Endothelial cell of umbilical vein (primary cell): ENCODE measurements around the gene ARHGAP31. TPM values are rescaled to one million over a fixed set of nuclear protein-coding genes. Genes with fewer than 3 reads are reported as not detected.

Experiments used
- BruUV-seq: library from RNA; stranded (reverse); fragments of 400-500 nt; replicated peaks from 2 replicates; lab custom pipeline; 2021; lab: Mats Ljungman, UMichigan
- CTCF ChIA-PET: fragments of 300-600, 350-600 bp; sonication (Branson Sonifier 250); formaldehyde crosslinking; loops from one replicate; lab custom pipeline; 2021; ENCODE audit warnings: antibody characterized with exemption, inconsistent platforms; lab: Charles Lee
- POLR2A ChIA-PET: fragments of 300-600, 350-600 bp; sonication (Branson Sonifier 250); formaldehyde crosslinking; loops from one replicate; lab custom pipeline; 2021; ENCODE audit warnings: antibody characterized with exemption, inconsistent platforms; lab: Charles Lee
- DNase-seq: peaks from one replicate; pipeline ENCODE4 v3.0.0-alpha.2; 2011; ENCODE audit warnings: low read depth, low spot score
- FAIRE-seq: peaks from 2 replicates; lab custom pipeline; 2011; peaks lifted over from hg19 to GRCh38; lab: Jason Lieb, UNC
- H2AFZ ChIP-seq: 2 replicates; pipeline ENCODE4 v1.6.0; 2012; ENCODE audit warnings: low read depth, low read length, control low read depth, inconsistent platforms
- H3K27ac ChIP-seq: 2 replicates; pipeline ENCODE4 v1.5.1; 2011; ENCODE audit warnings: low read depth, mild to moderate bottlenecking, control low read depth, low read length, moderate library complexity; ENCODE audit not compliant: insufficient read depth
- H3K27me3 ChIP-seq, 2 experiments: 2 replicates each; pipeline versions ENCODE4 v1.6.0 to v1.6.1; 2011; ENCODE audit warnings: low read length in 2 of 2, mixed read lengths in 1 of 2; ENCODE audit not compliant: control insufficient read depth in 2 of 2, insufficient read depth in 2 of 2
- H3K36me3 ChIP-seq, 2 experiments: 2 replicates in 1 of 2; 3 replicates in 1 of 2; pipeline ENCODE4 v1.5.1; 2011; ENCODE audit warnings: low read length in 2 of 2, mild to moderate bottlenecking in 1 of 2, moderate library complexity in 1 of 2; ENCODE audit not compliant: control insufficient read depth in 2 of 2, insufficient read depth in 2 of 2; ENCODE audit errors: extremely low read depth in 1 of 2
- H3K4me1 ChIP-seq: 3 replicates; pipeline ENCODE4 v1.5.1; 2011; ENCODE audit warnings: mild to moderate bottlenecking, low read length; ENCODE audit not compliant: control insufficient read depth, insufficient read depth; ENCODE audit errors: extremely low read depth
- H3K4me2 ChIP-seq: 2 replicates; pipeline ENCODE4 v1.6.1; 2011; ENCODE audit warnings: low read length, control low read depth, mixed read lengths; ENCODE audit not compliant: insufficient read depth
- H3K4me3 ChIP-seq, 3 experiments: fragments of 200-600 bp in 1 of 3; sonication (generic), shearing (Covaris generic) in 1 of 3; replicated peaks in 1 of 3; 2 replicates each; pipeline ENCODE4 v1.5.1; 2011 to 2016; ENCODE audit warnings: control low read depth in 3 of 3, low read length in 3 of 3, mild to moderate bottlenecking in 2 of 3, inconsistent platforms in 1 of 3, low read depth in 1 of 3, moderate library complexity in 1 of 3; ENCODE audit not compliant: insufficient read depth in 1 of 3
- H3K79me2 ChIP-seq: 2 replicates; pipeline ENCODE4 v1.6.0; 2012; ENCODE audit warnings: low read length, inconsistent platforms; ENCODE audit not compliant: control insufficient read depth, insufficient read depth
- H3K9ac ChIP-seq: replicated peaks from 2 replicates; pipeline ENCODE3; 2011; ENCODE audit warnings: low read length, control low read depth; ENCODE audit not compliant: insufficient read depth; ENCODE audit errors: extremely low read depth
- H3K9me1 ChIP-seq: replicated peaks from 3 replicates; pipeline ENCODE4 v1.6.0; 2011; ENCODE audit warnings: mild to moderate bottlenecking, low read length; ENCODE audit not compliant: control insufficient read depth, insufficient read depth; ENCODE audit errors: extremely low read depth
- H3K9me3 ChIP-seq: replicated peaks from 2 replicates; pipeline ENCODE4 v1.5.1; 2012; ENCODE audit warnings: low read length, inconsistent platforms; ENCODE audit not compliant: control insufficient read depth, insufficient read depth
- H4K20me1 ChIP-seq: replicated peaks from 2 replicates; pipeline ENCODE3; 2011; ENCODE audit warnings: mild to moderate bottlenecking, low read length; ENCODE audit not compliant: control insufficient read depth, insufficient read depth; ENCODE audit errors: extremely low read depth
- EZH2 ChIP-seq: IDR thresholded peaks from 2 replicates; pipeline ENCODE4 v1.6.1; 2012; ENCODE audit warnings: borderline replicate concordance, low read depth, mild to moderate bottlenecking, moderate library complexity, low read length, inconsistent platforms; ENCODE audit not compliant: severe bottlenecking
- FOS ChIP-seq: IDR thresholded peaks from 2 replicates; pipeline ENCODE4 v1.6.1; 2011; ENCODE audit warnings: mild to moderate bottlenecking, low read length, moderate library complexity, borderline replicate concordance; ENCODE audit not compliant: insufficient read depth
- JUN ChIP-seq: IDR thresholded peaks from 2 replicates; pipeline ENCODE4 v1.6.1; 2011; ENCODE audit warnings: borderline replicate concordance, low read depth; ENCODE audit not compliant: insufficient read length, insufficient read depth
- MYC ChIP-seq: IDR thresholded peaks from one replicate; pipeline ENCODE4 v1.6.1; 2011; ENCODE audit warnings: mild to moderate bottlenecking, low read depth, low read length
- POLR2A ChIP-seq: IDR thresholded peaks from 2 replicates; pipeline ENCODE4 v1.6.1; 2012; ENCODE audit warnings: low read depth, mild to moderate bottlenecking, control low read depth, low read length
- dilution Hi-C: fragments of 300-500 bp; cut with MboI; formaldehyde crosslinking; loops from one replicate; pipeline ENCODE4 v1.15.0; 2019; ENCODE audit warnings: low sequenced_read_pairs; ENCODE audit not compliant: extremely low pct_ligation_motif_present
- intact Hi-C: fragments of 100-400 bp; cut with micrococcal nuclease; formaldehyde crosslinking; loops from one replicate; pipeline ENCODE4 v1.10.0; 2022
- polyA plus RNA-seq, 4 experiments: library from polyadenylated mRNA; depleted of rRNA in 3 of 4; stranded (reverse) in 3 of 4; unstranded in 1 of 4; fragments of >200 nt; gene quantifications; 2 replicates each; pipeline versions ENCODE4 v1.2.1 to v1.2.3, GENCODE V29; 2011 to 2012; ENCODE audit warnings: missing spikeins in 1 of 4
- total RNA-seq: library from RNA; stranded (reverse); gene quantifications from 2 replicates; pipeline ENCODE4 v1.2.3, GENCODE V29; 2021
- TF ChIP-seq, protein P1 (sequence below), 2 donors: IDR thresholded peaks; 1 replicate in 1 of 2; 2 replicates in 1 of 2; pipeline ENCODE4 v1.5.1; 2011; ENCODE audit warnings: low read length in 2 of 2, mild to moderate bottlenecking in 2 of 2, moderate library complexity in 2 of 2, control low read depth in 1 of 2, inconsistent platforms in 1 of 2, low read depth in 1 of 2; ENCODE audit not compliant: insufficient read depth in 1 of 2; ENCODE audit errors: extremely low read depth in 1 of 2

ARHGAP31 gene
- total and polyA plus RNA-seq, 2 donors (not counting 3 experiments of a cell fraction or from before 2014, with no cell fraction given), result 25.5 to 65.8 TPM

- peaks cover 32 to 36% of the 10 kb centered on the region in 2 experiments for H3K36me3 ChIP-seq
- H3K79me2 ChIP-seq, result peaks cover 2% of the 10 kb centered on the region
- no TSS peak for BruUV-seq
- H4K20me1 ChIP-seq, result no peaks in the 10 kb centered on the region
- POLR2A ChIA-PET, result no interaction called here
- H3K9me1 ChIP-seq, result no peaks in the 10 kb centered on the region
- TF ChIP-seq FOS, result no peak
- TF ChIP-seq EZH2, result no peak
- no peak for TF ChIP-seq JUN
- TF ChIP-seq MYC, result no peak
- TF ChIP-seq POLR2A, result no peak
- no peak for FAIRE-seq
- H2AFZ ChIP-seq, result no peak overlapping the region
- H3K9me3 ChIP-seq, result no peaks in the 10 kb centered on the region
- no peak overlapping the region for H3K9ac ChIP-seq
- DNase-seq, result no peak
- no peak overlapping the region for H3K27ac ChIP-seq
- no peaks in the 10 kb centered on the region for H3K4me1 ChIP-seq
- intact Hi-C loops, result no loop called here
- H3K27me3 ChIP-seq, result no peaks in the 10 kb centered on the region
- no peak overlapping the region for H3K4me2 ChIP-seq
- dilution Hi-C loops, result no loop called here
- no peak overlapping the region for H3K4me3 ChIP-seq
- CTCF ChIA-PET, result interaction anchor here (0.8 kb wide), 1 partner anchor 8 kb away, joined by 3 read pairs; no protein-coding TSS in a partner anchor
These were observed 111.1 kb downstream of the ARHGAP31 start for GRCh38 chr3:119405315-119405714.

- H3K9me1 ChIP-seq, result no peaks in the 10 kb centered on the region
- intact Hi-C loops, result no loop called here
- no peak overlapping the region for H2AFZ ChIP-seq
- BruUV-seq, result no TSS peak
- ChIA-PET POLR2A (no interaction called here), CTCF (interaction anchor here (0.7 to 1.9 kb wide), 2 partner anchors 10 to 273 kb away, joined by 5 read pairs; no protein-coding TSS in a partner anchor)
- H3K9ac ChIP-seq, result no peak overlapping the region
- H3K4me2 ChIP-seq, result no peak overlapping the region
- H4K20me1 ChIP-seq, result no peaks in the 10 kb centered on the region
- DNase-seq, result no peak
- dilution Hi-C loops, result no loop called here
- no peaks in the 10 kb centered on the region for H3K9me3 ChIP-seq
- H3K27me3 ChIP-seq, result no peaks in the 10 kb centered on the region
- H3K4me3 ChIP-seq, result no peak overlapping the region
- no peak overlapping the region for H3K27ac ChIP-seq
- peaks cover 25 to 30% of the 10 kb centered on the region in 2 experiments for H3K36me3 ChIP-seq
- FAIRE-seq, result no peak
- H3K79me2 ChIP-seq, result peaks cover 2% of the 10 kb centered on the region
- no peaks in the 10 kb centered on the region for H3K4me1 ChIP-seq
- TF ChIP-seq, protein P1, sequence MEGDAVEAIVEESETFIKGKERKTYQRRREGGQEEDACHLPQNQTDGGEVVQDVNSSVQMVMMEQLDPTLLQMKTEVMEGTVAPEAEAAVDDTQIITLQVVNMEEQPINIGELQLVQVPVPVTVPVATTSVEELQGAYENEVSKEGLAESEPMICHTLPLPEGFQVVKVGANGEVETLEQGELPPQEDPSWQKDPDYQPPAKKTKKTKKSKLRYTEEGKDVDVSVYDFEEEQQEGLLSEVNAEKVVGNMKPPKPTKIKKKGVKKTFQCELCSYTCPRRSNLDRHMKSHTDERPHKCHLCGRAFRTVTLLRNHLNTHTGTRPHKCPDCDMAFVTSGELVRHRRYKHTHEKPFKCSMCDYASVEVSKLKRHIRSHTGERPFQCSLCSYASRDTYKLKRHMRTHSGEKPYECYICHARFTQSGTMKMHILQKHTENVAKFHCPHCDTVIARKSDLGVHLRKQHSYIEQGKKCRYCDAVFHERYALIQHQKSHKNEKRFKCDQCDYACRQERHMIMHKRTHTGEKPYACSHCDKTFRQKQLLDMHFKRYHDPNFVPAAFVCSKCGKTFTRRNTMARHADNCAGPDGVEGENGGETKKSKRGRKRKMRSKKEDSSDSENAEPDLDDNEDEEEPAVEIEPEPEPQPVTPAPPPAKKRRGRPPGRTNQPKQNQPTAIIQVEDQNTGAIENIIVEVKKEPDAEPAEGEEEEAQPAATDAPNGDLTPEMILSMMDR (IDR thresholded peaks at IDR 0.05; ENCODE audit: extremely low read depth in 1 of 2, insufficient read depth in 1 of 2, low read depth in 1 of 2, low read length in 2 of 2), result no peak
These were observed 114.2 kb downstream of the ARHGAP31 start for GRCh38 chr3:119408243-119408950.
